SK-N-SH treated with all-trans-retinoic acid at 6 μM for 48 hours (cell line): ENCODE data around the gene TMEM270.
"Not testable (repeated sequence)": the region's sequence is repeated elsewhere in the genome, so short reads cannot be mapped to it uniquely, and the experiment has no call there.

Experiments used
- ATAC-seq: fragments of 200-7000 bp; cut with Tn5 transposase; 3 replicates; pipeline ENCODE4 v1.9.1; 2020; ENCODE audit warnings: mild to moderate bottlenecking, moderate library complexity
- ARNTL ChIP-seq: fragments of 450-650 bp; formaldehyde crosslinking; IDR thresholded peaks from 2 replicates; pipeline ENCODE4 v1.5.0; 2020; ENCODE audit warnings: low read depth, mild to moderate bottlenecking, moderate library complexity, borderline replicate concordance
- BACH2 ChIP-seq: fragments of 250-450 bp; sonication (Bioruptor Pico); IDR thresholded peaks from 2 replicates; pipeline ENCODE4 v1.9.0; 2021; ENCODE audit warnings: mild to moderate bottlenecking, borderline replicate concordance
- CSDC2 ChIP-seq: fragments of 250-450 bp; sonication (Bioruptor Pico); IDR thresholded peaks from 2 replicates; pipeline ENCODE4 v1.5.0; 2020; ENCODE audit warnings: mild to moderate bottlenecking, moderate library complexity
- ESRRG ChIP-seq: fragments of 250-450 bp; sonication (Bioruptor Pico); IDR thresholded peaks from 2 replicates; pipeline ENCODE4 v1.6.1; 2021; ENCODE audit warnings: mild to moderate bottlenecking
- GLIS3 ChIP-seq: fragments of 250-450 bp; sonication (Bioruptor Pico); IDR thresholded peaks from 2 replicates; pipeline ENCODE4 v1.5.0; 2020; ENCODE audit warnings: mild to moderate bottlenecking, moderate library complexity
- ISL1 ChIP-seq: fragments of 250-450 bp; sonication (Bioruptor Pico); IDR thresholded peaks from 2 replicates; pipeline ENCODE4 v2.1.2; 2022; ENCODE audit warnings: mild to moderate bottlenecking, moderate library complexity
- OSR1 ChIP-seq: fragments of 250-450 bp; sonication (Bioruptor Pico); IDR thresholded peaks from 2 replicates; pipeline ENCODE4 v1.8.0; 2022; ENCODE audit warnings: moderate library complexity, mild to moderate bottlenecking, inconsistent platforms
- PPARA ChIP-seq: fragments of 250-450 bp; sonication (Bioruptor Pico); IDR thresholded peaks from 2 replicates; pipeline ENCODE4 v1.5.0; 2020; ENCODE audit warnings: mild to moderate bottlenecking, borderline replicate concordance
- RARB ChIP-seq: fragments of 250-450 bp; sonication (Bioruptor Pico); IDR thresholded peaks from 2 replicates; pipeline ENCODE4 v1.8.0; 2021; ENCODE audit warnings: mild to moderate bottlenecking, moderate library complexity
- SNAI2 ChIP-seq: fragments of 250-450 bp; sonication (Bioruptor Pico); IDR thresholded peaks from 2 replicates; pipeline ENCODE4 v1.5.0; 2020; ENCODE audit warnings: mild to moderate bottlenecking, moderate library complexity
- TCF4 ChIP-seq: fragments of 250-450 bp; sonication (Bioruptor Pico); IDR thresholded peaks from 2 replicates; pipeline ENCODE4 v1.8.0; 2021; ENCODE audit warnings: mild to moderate bottlenecking, moderate library complexity, borderline replicate concordance
- TOX ChIP-seq: fragments of 250-450 bp; sonication (Bioruptor Pico); IDR thresholded peaks from 2 replicates; pipeline ENCODE4 v1.8.0; 2021; ENCODE audit warnings: mild to moderate bottlenecking, moderate library complexity, borderline replicate concordance
- ZC3H10 ChIP-seq: fragments of 250-450 bp; sonication (Bioruptor Pico); IDR thresholded peaks from 2 replicates; pipeline ENCODE4 v1.5.1; 2021; ENCODE audit warnings: mild to moderate bottlenecking, moderate library complexity
- ZFP3 ChIP-seq: fragments of 250-450 bp; sonication (Bioruptor Pico); IDR thresholded peaks from 2 replicates; pipeline ENCODE4 v1.5.0; 2020; ENCODE audit warnings: mild to moderate bottlenecking, moderate library complexity
- ZFP30 ChIP-seq: fragments of 450-650 bp; formaldehyde crosslinking; IDR thresholded peaks from 2 replicates; pipeline ENCODE4 v1.5.0; 2022; ENCODE audit warnings: mild to moderate bottlenecking, moderate library complexity
- ZNF565 ChIP-seq: fragments of 450-650 bp; formaldehyde crosslinking; conservative IDR thresholded peaks from 2 replicates; pipeline ENCODE4 v1.5.0; 2020; ENCODE audit warnings: low read depth, mild to moderate bottlenecking, moderate library complexity
- ZNF70 ChIP-seq: fragments of 450-650 bp; formaldehyde crosslinking; IDR thresholded peaks from 2 replicates; pipeline ENCODE4 v1.5.0; 2020; ENCODE audit warnings: mild to moderate bottlenecking, moderate library complexity
- ZNF8 ChIP-seq: fragments of 450-650 bp; formaldehyde crosslinking; IDR thresholded peaks from 2 replicates; pipeline ENCODE4 v1.5.0; 2020; ENCODE audit warnings: mild to moderate bottlenecking, moderate library complexity
- TF ChIP-seq, protein P1 (sequence below): fragments of 250-450 bp; sonication (Bioruptor Pico); IDR thresholded peaks from 2 replicates; pipeline ENCODE4 v1.8.0; 2020; ENCODE audit warnings: mild to moderate bottlenecking, moderate library complexity, borderline replicate concordance
- TF ChIP-seq, protein P2 (sequence below): fragments of 250-450 bp; sonication (Bioruptor Pico); IDR thresholded peaks from 2 replicates; pipeline ENCODE4 v1.5.1; 2020; ENCODE audit warnings: low read depth, mild to moderate bottlenecking, moderate library complexity
- TF ChIP-seq, protein P3 (sequence below): fragments of 250-450 bp; sonication (Bioruptor Pico); IDR thresholded peaks from 2 replicates; pipeline ENCODE4 v1.5.1; 2021; ENCODE audit warnings: mild to moderate bottlenecking, moderate library complexity
- TF ChIP-seq, protein P4 (sequence below): fragments of 250-450 bp; sonication (Bioruptor Pico); IDR thresholded peaks from 2 replicates; pipeline ENCODE4 v1.5.0; 2020; ENCODE audit warnings: mild to moderate bottlenecking, moderate library complexity
- TF ChIP-seq, protein P5 (sequence below): fragments of 250-450 bp; sonication (Bioruptor Pico); IDR thresholded peaks from 2 replicates; pipeline ENCODE4 v1.8.0; 2021; ENCODE audit warnings: low read depth, mild to moderate bottlenecking, moderate library complexity, borderline replicate concordance

Gene TMEM270

DNA sequence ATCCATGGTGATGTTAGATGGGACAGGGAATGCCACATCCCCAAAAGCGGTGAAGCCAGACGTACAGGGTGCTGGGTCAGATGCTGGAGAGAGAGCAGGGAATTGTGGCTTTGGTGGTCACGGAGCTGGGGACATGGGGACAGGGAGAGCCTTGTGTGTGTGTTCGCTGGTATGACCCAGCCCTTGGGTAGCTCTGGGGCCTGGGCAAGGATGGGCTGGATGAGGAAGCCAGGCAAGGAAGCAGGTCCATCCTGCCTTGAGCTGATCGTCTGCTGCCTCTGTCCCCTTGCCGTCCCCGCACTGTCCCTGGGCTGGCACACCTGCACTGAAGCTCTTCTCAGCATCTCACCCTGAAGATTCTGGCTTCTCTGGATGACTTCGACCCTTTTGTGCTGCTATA is 45.5 kb upstream of the TMEM270 start:
- ATAC-seq: no peak
- TF ChIP-seq ISL1 (CRISPR knock-in tag): no peak
- TF ChIP-seq, all 23 proteins: peak for 0

DNA sequence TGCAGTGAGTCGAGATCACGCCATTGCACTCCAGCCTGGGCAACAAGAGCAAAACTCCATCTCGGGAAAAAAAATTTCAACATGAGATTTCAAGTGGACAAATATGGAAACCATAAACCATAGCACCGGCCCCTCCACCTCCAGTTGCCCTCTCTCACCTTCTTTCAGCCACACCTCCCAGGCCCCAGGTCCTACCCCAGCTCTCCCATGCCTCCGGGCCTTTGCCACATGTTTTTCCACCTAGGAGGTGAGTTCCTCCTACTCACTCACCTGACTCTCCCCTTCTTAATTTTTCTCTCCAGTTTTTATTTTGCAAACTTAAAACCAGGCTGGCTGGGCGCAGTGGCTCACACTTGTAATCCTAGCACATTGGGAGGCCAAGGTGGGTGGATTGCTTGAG is 43.8 kb upstream of the TMEM270 start:
- ATAC-seq: no peak
- TF ChIP-seq ZNF70 (CRISPR knock-in tag) (no peak), ZC3H10 (no peak), ESRRG (CRISPR knock-in tag) (no peak), TOX (CRISPR knock-in tag) (no peak), OSR1 (CRISPR knock-in tag) (no peak), SNAI2 (CRISPR knock-in tag) (no peak), CSDC2 (CRISPR knock-in tag) (no peak), ZNF565 (no peak), ARNTL (CRISPR knock-in tag) (no peak), ISL1 (CRISPR knock-in tag) (no peak)
- TF ChIP-seq, protein P1, sequence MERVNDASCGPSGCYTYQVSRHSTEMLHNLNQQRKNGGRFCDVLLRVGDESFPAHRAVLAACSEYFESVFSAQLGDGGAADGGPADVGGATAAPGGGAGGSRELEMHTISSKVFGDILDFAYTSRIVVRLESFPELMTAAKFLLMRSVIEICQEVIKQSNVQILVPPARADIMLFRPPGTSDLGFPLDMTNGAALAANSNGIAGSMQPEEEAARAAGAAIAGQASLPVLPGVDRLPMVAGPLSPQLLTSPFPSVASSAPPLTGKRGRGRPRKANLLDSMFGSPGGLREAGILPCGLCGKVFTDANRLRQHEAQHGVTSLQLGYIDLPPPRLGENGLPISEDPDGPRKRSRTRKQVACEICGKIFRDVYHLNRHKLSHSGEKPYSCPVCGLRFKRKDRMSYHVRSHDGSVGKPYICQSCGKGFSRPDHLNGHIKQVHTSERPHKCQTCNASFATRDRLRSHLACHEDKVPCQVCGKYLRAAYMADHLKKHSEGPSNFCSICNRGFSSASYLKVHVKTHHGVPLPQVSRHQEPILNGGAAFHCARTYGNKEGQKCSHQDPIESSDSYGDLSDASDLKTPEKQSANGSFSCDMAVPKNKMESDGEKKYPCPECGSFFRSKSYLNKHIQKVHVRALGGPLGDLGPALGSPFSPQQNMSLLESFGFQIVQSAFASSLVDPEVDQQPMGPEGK (CRISPR knock-in tag): no peak
- TF ChIP-seq, protein P2, sequence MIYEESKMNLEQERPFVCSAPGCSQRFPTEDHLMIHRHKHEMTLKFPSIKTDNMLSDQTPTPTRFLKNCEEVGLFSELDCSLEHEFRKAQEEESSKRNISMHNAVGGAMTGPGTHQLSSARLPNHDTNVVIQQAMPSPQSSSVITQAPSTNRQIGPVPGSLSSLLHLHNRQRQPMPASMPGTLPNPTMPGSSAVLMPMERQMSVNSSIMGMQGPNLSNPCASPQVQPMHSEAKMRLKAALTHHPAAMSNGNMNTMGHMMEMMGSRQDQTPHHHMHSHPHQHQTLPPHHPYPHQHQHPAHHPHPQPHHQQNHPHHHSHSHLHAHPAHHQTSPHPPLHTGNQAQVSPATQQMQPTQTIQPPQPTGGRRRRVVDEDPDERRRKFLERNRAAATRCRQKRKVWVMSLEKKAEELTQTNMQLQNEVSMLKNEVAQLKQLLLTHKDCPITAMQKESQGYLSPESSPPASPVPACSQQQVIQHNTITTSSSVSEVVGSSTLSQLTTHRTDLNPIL: no peak
- TF ChIP-seq, protein P3, sequence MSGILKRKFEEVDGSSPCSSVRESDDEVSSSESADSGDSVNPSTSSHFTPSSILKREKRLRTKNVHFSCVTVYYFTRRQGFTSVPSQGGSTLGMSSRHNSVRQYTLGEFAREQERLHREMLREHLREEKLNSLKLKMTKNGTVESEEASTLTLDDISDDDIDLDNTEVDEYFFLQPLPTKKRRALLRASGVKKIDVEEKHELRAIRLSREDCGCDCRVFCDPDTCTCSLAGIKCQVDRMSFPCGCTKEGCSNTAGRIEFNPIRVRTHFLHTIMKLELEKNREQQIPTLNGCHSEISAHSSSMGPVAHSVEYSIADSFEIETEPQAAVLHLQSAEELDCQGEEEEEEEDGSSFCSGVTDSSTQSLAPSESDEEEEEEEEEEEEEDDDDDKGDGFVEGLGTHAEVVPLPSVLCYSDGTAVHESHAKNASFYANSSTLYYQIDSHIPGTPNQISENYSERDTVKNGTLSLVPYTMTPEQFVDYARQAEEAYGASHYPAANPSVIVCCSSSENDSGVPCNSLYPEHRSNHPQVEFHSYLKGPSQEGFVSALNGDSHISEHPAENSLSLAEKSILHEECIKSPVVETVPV (CRISPR knock-in tag): no peak

DNA sequence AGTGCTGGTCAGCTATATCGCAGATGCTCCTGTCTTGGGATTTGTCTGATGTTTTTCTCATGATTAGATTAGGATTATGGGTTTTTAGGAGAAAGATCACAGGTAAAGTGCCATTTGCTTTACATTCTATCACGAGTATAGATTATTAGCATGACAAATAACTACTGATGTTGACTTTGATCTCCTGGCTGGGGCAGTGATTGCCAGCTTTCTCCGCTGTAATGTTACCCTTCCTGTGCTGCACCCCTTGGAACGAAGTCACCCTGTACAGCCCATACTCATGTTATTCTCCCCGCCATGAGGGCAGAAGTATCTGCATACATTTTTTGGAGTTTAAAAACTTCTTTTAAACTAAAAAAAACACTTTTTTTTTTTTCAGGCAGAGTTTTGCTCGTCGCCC is 40.9 kb upstream of the TMEM270 start:
- TF ChIP-seq, protein P3 (CRISPR knock-in tag): no peak
- no peak for TF ChIP-seq TCF4 (CRISPR knock-in tag)
- TF ChIP-seq ISL1 (CRISPR knock-in tag): no peak
- no peak for TF ChIP-seq CSDC2 (CRISPR knock-in tag)
- TF ChIP-seq RARB (CRISPR knock-in tag): no peak
- TF ChIP-seq ZC3H10: no peak
- no peak for TF ChIP-seq ZFP30 (CRISPR knock-in tag)
- no peak for TF ChIP-seq ZNF8
- TF ChIP-seq BACH2: no peak
- TF ChIP-seq, protein P4, sequence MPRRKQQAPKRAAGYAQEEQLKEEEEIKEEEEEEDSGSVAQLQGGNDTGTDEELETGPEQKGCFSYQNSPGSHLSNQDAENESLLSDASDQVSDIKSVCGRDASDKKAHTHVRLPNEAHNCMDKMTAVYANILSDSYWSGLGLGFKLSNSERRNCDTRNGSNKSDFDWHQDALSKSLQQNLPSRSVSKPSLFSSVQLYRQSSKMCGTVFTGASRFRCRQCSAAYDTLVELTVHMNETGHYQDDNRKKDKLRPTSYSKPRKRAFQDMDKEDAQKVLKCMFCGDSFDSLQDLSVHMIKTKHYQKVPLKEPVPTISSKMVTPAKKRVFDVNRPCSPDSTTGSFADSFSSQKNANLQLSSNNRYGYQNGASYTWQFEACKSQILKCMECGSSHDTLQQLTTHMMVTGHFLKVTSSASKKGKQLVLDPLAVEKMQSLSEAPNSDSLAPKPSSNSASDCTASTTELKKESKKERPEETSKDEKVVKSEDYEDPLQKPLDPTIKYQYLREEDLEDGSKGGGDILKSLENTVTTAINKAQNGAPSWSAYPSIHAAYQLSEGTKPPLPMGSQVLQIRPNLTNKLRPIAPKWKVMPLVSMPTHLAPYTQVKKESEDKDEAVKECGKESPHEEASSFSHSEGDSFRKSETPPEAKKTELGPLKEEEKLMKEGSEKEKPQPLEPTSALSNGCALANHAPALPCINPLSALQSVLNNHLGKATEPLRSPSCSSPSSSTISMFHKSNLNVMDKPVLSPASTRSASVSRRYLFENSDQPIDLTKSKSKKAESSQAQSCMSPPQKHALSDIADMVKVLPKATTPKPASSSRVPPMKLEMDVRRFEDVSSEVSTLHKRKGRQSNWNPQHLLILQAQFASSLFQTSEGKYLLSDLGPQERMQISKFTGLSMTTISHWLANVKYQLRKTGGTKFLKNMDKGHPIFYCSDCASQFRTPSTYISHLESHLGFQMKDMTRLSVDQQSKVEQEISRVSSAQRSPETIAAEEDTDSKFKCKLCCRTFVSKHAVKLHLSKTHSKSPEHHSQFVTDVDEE (CRISPR knock-in tag): no peak
- TF ChIP-seq ZFP3 (CRISPR knock-in tag): no peak
- TF ChIP-seq, protein P5, sequence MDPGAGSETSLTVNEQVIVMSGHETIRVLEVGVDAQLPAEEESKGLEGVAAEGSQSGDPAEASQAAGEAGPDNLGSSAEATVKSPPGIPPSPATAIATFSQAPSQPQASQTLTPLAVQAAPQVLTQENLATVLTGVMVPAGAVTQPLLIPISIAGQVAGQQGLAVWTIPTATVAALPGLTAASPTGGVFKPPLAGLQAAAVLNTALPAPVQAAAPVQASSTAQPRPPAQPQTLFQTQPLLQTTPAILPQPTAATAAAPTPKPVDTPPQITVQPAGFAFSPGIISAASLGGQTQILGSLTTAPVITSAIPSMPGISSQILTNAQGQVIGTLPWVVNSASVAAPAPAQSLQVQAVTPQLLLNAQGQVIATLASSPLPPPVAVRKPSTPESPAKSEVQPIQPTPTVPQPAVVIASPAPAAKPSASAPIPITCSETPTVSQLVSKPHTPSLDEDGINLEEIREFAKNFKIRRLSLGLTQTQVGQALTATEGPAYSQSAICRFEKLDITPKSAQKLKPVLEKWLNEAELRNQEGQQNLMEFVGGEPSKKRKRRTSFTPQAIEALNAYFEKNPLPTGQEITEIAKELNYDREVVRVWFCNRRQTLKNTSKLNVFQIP: no peak
- TF ChIP-seq, protein P1 (CRISPR knock-in tag): no peak
- TF ChIP-seq ARNTL (CRISPR knock-in tag): no peak
- no peak for TF ChIP-seq SNAI2 (CRISPR knock-in tag)
- TF ChIP-seq PPARA (CRISPR knock-in tag): no peak
- no peak for TF ChIP-seq GLIS3 (CRISPR knock-in tag)
- TF ChIP-seq ZNF565: no peak
- TF ChIP-seq, all 23 proteins: peak for 0
- no peak for ATAC-seq

DNA sequence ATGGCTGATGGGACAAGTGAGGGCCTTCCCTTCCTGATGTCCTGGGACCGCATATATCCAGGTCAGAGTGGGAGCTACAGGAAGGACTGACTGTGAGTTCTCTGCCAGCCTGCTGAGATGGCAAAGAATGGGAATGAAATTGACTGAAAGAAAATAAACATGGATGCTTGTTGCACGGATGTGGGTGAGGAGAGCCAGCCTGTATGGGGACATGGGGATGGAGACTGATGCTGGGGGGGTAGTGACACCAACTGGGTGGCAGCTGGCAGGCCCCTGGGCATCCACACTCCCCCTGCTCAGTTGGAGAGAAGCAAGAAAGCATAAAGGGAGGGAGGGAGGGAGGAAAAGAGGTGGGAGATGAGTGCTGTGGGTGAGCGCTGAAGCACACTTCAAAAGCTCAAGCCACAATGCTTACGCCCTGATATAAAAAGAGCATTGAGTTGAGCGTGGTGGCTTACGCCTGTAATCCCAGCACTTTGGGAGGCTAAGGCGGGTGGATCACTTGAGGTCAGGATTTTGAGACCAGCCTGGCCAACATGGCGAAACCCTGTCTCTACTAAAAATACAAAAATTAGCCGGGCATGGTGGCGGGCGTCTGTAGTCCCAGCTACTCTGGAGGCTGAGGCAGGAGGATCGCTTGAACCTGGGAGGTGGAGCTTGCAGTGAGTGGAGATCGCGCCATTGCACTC is 39.2 kb upstream of the TMEM270 start:
- ATAC-seq: not testable (repeated sequence)
